ENCODE data around the gene PHTF1.

Gene PHTF1

GRCh38 chr1:113792986-113793385, 33.7 kb upstream of the PHTF1 start:
- WGBS, 2 experiments (ENCODE audit: insufficient coverage in 2 of 2) = 86 to 90% methylated on average over 1 of the region's 1 CpG
- Histone ChIP-seq H3K4me3 (ENCODE audit: extremely low read depth, insufficient read depth, low read length, poor library complexity, severe bottlenecking) (no peak overlapping the region), H3K36me3 (ENCODE audit: control insufficient read depth, insufficient read depth, low read length) (peaks cover 50% of the 10 kb centered on the region), H3K4me1 (ENCODE audit: control insufficient read depth, insufficient read depth, low read length, poor library complexity, severe bottlenecking) (no peaks in the 10 kb centered on the region), H3K9me3 (ENCODE audit: control insufficient read depth, low read length) (no peaks in the 10 kb centered on the region), H3K27ac (ENCODE audit: low read depth, low read length, severe bottlenecking) (no peak overlapping the region)

- Histone ChIP-seq H3K9me3 (ENCODE audit: control insufficient read depth, low read length) (no peaks in the 10 kb centered on the region), H3K4me3 (ENCODE audit: extremely low read depth, insufficient read depth, low read length, poor library complexity, severe bottlenecking) (no peak overlapping the region), H3K36me3 (ENCODE audit: control insufficient read depth, insufficient read depth, low read length) (peaks cover 45% of the 10 kb centered on the region), H3K4me1 (ENCODE audit: control insufficient read depth, insufficient read depth, low read length, poor library complexity, severe bottlenecking) (no peaks in the 10 kb centered on the region), H3K27ac (ENCODE audit: low read depth, low read length, severe bottlenecking) (no peak overlapping the region)
- WGBS, 2 experiments (ENCODE audit: insufficient coverage in 2 of 2) = 100% methylated on average over 1 to 2 of the region's 5 CpGs
Observed at GRCh38 chr1:113792471-113792870, 33.2 kb upstream of the PHTF1 start.

- no CpG with 5 or more reads among the region's 3 CpGs for WGBS, 2 experiments (ENCODE audit: insufficient coverage in 2 of 2)
- H3K27ac ChIP-seq (ENCODE audit: low read depth, low read length, severe bottlenecking) = no peak overlapping the region
Observed at GRCh38 chr1:113788802-113789201, 29.5 kb upstream of the PHTF1 start.

GRCh38 chr1:113787663-113788062, 28.4 kb upstream of the PHTF1 start:
- peaks cover 6% of the 10 kb centered on the region for H3K4me1 ChIP-seq (ENCODE audit: control insufficient read depth, insufficient read depth, low read length, poor library complexity, severe bottlenecking)
- 80% methylated on average over 1 of the region's 3 CpGs; no CpG with 5 or more reads in 1 of the 2 experiments for WGBS, 2 experiments (ENCODE audit: insufficient coverage in 2 of 2)
- H3K4me3 ChIP-seq (ENCODE audit: extremely low read depth, insufficient read depth, low read length, poor library complexity, severe bottlenecking) = no peak overlapping the region
- H3K9me3 ChIP-seq (ENCODE audit: control insufficient read depth, low read length) = no peaks in the 10 kb centered on the region
- no peak overlapping the region for H3K27ac ChIP-seq (ENCODE audit: low read depth, low read length, severe bottlenecking)
- H3K36me3 ChIP-seq (ENCODE audit: control insufficient read depth, insufficient read depth, low read length) = peaks cover 12% of the 10 kb centered on the region

More at GRCh38 chr1:113788802-113789201, 29.5 kb upstream of the PHTF1 start:
- Histone ChIP-seq H3K9me3 (ENCODE audit: control insufficient read depth, low read length) (no peaks in the 10 kb centered on the region), H3K4me3 (ENCODE audit: extremely low read depth, insufficient read depth, low read length, poor library complexity, severe bottlenecking) (no peak overlapping the region), H3K4me1 (ENCODE audit: control insufficient read depth, insufficient read depth, low read length, poor library complexity, severe bottlenecking) (peaks cover 4% of the 10 kb centered on the region), H3K36me3 (ENCODE audit: control insufficient read depth, insufficient read depth, low read length) (peaks cover 19% of the 10 kb centered on the region)

- WGBS, 2 experiments (ENCODE audit: insufficient coverage in 2 of 2) = 80% methylated on average over 1 of the region's 1 CpG; no CpG with 5 or more reads in 1 of the 2 experiments
- H3K4me3 ChIP-seq (ENCODE audit: extremely low read depth, insufficient read depth, low read length, poor library complexity, severe bottlenecking) = no peak overlapping the region
- H3K9me3 ChIP-seq (ENCODE audit: control insufficient read depth, low read length) = no peaks in the 10 kb centered on the region
- H3K36me3 ChIP-seq (ENCODE audit: control insufficient read depth, insufficient read depth, low read length) = peaks cover 12% of the 10 kb centered on the region
- peaks cover 10% of the 10 kb centered on the region for H3K4me1 ChIP-seq (ENCODE audit: control insufficient read depth, insufficient read depth, low read length, poor library complexity, severe bottlenecking)
- H3K27ac ChIP-seq (ENCODE audit: low read depth, low read length, severe bottlenecking) = no peak overlapping the region
Observed at GRCh38 chr1:113786069-113786468, 26.8 kb upstream of the PHTF1 start.

GRCh38 chr1:113784104-113784779, 25.0 kb upstream of the PHTF1 start:
- Histone ChIP-seq H3K4me3 (ENCODE audit: extremely low read depth, insufficient read depth, low read length, poor library complexity, severe bottlenecking) (no peak overlapping the region), H3K4me1 (ENCODE audit: control insufficient read depth, insufficient read depth, low read length, poor library complexity, severe bottlenecking) (peaks cover 16% of the 10 kb centered on the region), H3K36me3 (ENCODE audit: control insufficient read depth, insufficient read depth, low read length) (peaks cover 10% of the 10 kb centered on the region), H3K9me3 (ENCODE audit: control insufficient read depth, low read length) (no peaks in the 10 kb centered on the region), H3K27ac (ENCODE audit: low read depth, low read length, severe bottlenecking) (no peak overlapping the region)
- 94 to 100% methylated on average over 4 of the region's 5 CpGs for WGBS, 2 experiments (ENCODE audit: insufficient coverage in 2 of 2)

GRCh38 chr1:113783254-113784103, 24.2 kb upstream of the PHTF1 start:
- no peak overlapping the region for H3K4me3 ChIP-seq (ENCODE audit: extremely low read depth, insufficient read depth, low read length, poor library complexity, severe bottlenecking)
- WGBS, 2 experiments (ENCODE audit: insufficient coverage in 2 of 2) = 85 to 90% methylated on average over 2 to 3 of the region's 4 CpGs
- no peaks in the 10 kb centered on the region for H3K9me3 ChIP-seq (ENCODE audit: control insufficient read depth, low read length)
- H3K4me1 ChIP-seq (ENCODE audit: control insufficient read depth, insufficient read depth, low read length, poor library complexity, severe bottlenecking) = peaks cover 16% of the 10 kb centered on the region
- peaks cover 6% of the 10 kb centered on the region for H3K36me3 ChIP-seq (ENCODE audit: control insufficient read depth, insufficient read depth, low read length)
- H3K27ac ChIP-seq (ENCODE audit: low read depth, low read length, severe bottlenecking) = no peak overlapping the region

- Histone ChIP-seq H3K36me3 (ENCODE audit: control insufficient read depth, insufficient read depth, low read length) (peaks cover 8% of the 10 kb centered on the region), H3K27ac (ENCODE audit: low read depth, low read length, severe bottlenecking) (no peak overlapping the region), H3K9me3 (ENCODE audit: control insufficient read depth, low read length) (no peaks in the 10 kb centered on the region), H3K4me3 (ENCODE audit: extremely low read depth, insufficient read depth, low read length, poor library complexity, severe bottlenecking) (no peak overlapping the region), H3K4me1 (ENCODE audit: control insufficient read depth, insufficient read depth, low read length, poor library complexity, severe bottlenecking) (peaks cover 16% of the 10 kb centered on the region)
- WGBS, 2 experiments (ENCODE audit: insufficient coverage in 2 of 2) = 71% methylated on average over 1 of the region's 2 CpGs; no CpG with 5 or more reads in 1 of the 2 experiments
Observed at GRCh38 chr1:113782406-113782805, 23.1 kb upstream of the PHTF1 start.

- Histone ChIP-seq H3K36me3 (ENCODE audit: control insufficient read depth, insufficient read depth, low read length) (peaks cover 24% of the 10 kb centered on the region), H3K4me3 (ENCODE audit: extremely low read depth, insufficient read depth, low read length, poor library complexity, severe bottlenecking) (no peak overlapping the region), H3K4me1 (ENCODE audit: control insufficient read depth, insufficient read depth, low read length, poor library complexity, severe bottlenecking) (peaks cover 16% of the 10 kb centered on the region), H3K9me3 (ENCODE audit: control insufficient read depth, low read length) (no peaks in the 10 kb centered on the region), H3K27ac (ENCODE audit: low read depth, low read length, severe bottlenecking) (no peak overlapping the region)
- WGBS, 2 experiments (ENCODE audit: insufficient coverage in 2 of 2) = 82 to 90% methylated on average over 3 to 4 of the region's 5 CpGs
Observed at GRCh38 chr1:113780374-113781146, 21.3 kb upstream of the PHTF1 start.

- Histone ChIP-seq H3K4me3 (ENCODE audit: extremely low read depth, insufficient read depth, low read length, poor library complexity, severe bottlenecking) (no peak overlapping the region), H3K4me1 (ENCODE audit: control insufficient read depth, insufficient read depth, low read length, poor library complexity, severe bottlenecking) (peaks cover 16% of the 10 kb centered on the region), H3K36me3 (ENCODE audit: control insufficient read depth, insufficient read depth, low read length) (peaks cover 31% of the 10 kb centered on the region), H3K9me3 (ENCODE audit: control insufficient read depth, low read length) (no peaks in the 10 kb centered on the region), H3K27ac (ENCODE audit: low read depth, low read length, severe bottlenecking) (no peak overlapping the region)
- WGBS, 2 experiments (ENCODE audit: insufficient coverage in 2 of 2) = 92 to 93% methylated on average over 4 to 6 of the region's 6 CpGs
Observed at GRCh38 chr1:113779542-113779941, 20.3 kb upstream of the PHTF1 start.
